Left ventricle myocardium inferior (tissue), 1 donor: ENCODE data around the gene HLCS. TPM values are rescaled to one million over a fixed set of nuclear protein-coding genes. Genes with fewer than 3 reads are reported as not detected.
A peak's percentile ranks its signal among the peaks of the same experiment; 100 is the strongest.

Source experiments
- DNase-seq: peaks from one replicate; pipeline ENCODE4 v3.0.0-alpha.2; 2020
- H3K27ac ChIP-seq: fragments of 200-600 bp; replicated peaks from 2 replicates; pipeline ENCODE4 v1.8.0; 2021
- H3K27me3 ChIP-seq: fragments of 200-600 bp; 2 replicates; pipeline ENCODE4 v1.8.0; 2021; ENCODE audit warnings: low read depth
- H3K36me3 ChIP-seq: fragments of 200-600 bp; 2 replicates; pipeline ENCODE4 v1.8.0; 2021
- H3K4me1 ChIP-seq: fragments of 200-600 bp; 2 replicates; pipeline ENCODE4 v1.8.0; 2021
- H3K4me3 ChIP-seq: fragments of 200-600 bp; 2 replicates; pipeline ENCODE4 v1.8.0; 2021; ENCODE audit warnings: mild to moderate bottlenecking, moderate library complexity
- H3K9me3 ChIP-seq: fragments of 200-600 bp; replicated peaks from 2 replicates; pipeline ENCODE4 v1.8.0; 2021
- CTCF ChIP-seq: fragments of 200-600 bp; IDR thresholded peaks from 2 replicates; pipeline ENCODE4 v1.8.0; 2021; ENCODE audit warnings: antibody characterized with exemption, mild to moderate bottlenecking, borderline replicate concordance
- intact Hi-C: fragments of 100-400 bp; cut with micrococcal nuclease; formaldehyde crosslinking; loops from one replicate; pipeline ENCODE4 v1.11.0; 2022
- total RNA-seq: library from RNA; stranded (reverse); fragmentation: NEBNext Ultra II Directional; extraction: Animal tissue kit (Norgen Biotek cat#: 25700); gene quantifications from one replicate; pipeline ENCODE4 v1.2.1, GENCODE V29; 2021
- donor health status: DM: no; HTN: yes; CAD: no; lungs with severe emphysema.

The HLCS gene
- total RNA-seq, 1 donor from 2014 or later, result 5.3 TPM

- H3K36me3 ChIP-seq, result peaks cover 7% of the 10 kb centered on the region
- H3K27ac ChIP-seq, result no peak overlapping the region
- H3K4me1 ChIP-seq, result peaks cover under 1% of the 10 kb centered on the region
- no peak overlapping the region for H3K4me3 ChIP-seq
- H3K27me3 ChIP-seq, result no peaks in the 10 kb centered on the region
- no peaks in the 10 kb centered on the region for H3K9me3 ChIP-seq
- intact Hi-C loops, result no loop called here
- TF ChIP-seq CTCF, result no peak
- no peak for DNase-seq
Observed at GRCh38 chr21:36756527-36756926, 209.9 kb downstream of the HLCS start.

GRCh38 chr21:36754241-36754898 lies 212.1 kb downstream of the HLCS start:
- Histone ChIP-seq H3K9me3 (no peaks in the 10 kb centered on the region), H3K36me3 (peaks cover 7% of the 10 kb centered on the region), H3K4me1 (peaks cover 4% of the 10 kb centered on the region), H3K27ac (peak overlapping the region; percentile 51), H3K4me3 (peak overlapping the region; percentile 29), H3K27me3 (no peaks in the 10 kb centered on the region)
- no peak for TF ChIP-seq CTCF
- intact Hi-C loops, result no loop called here
- DNase-seq, result no peak

- Histone ChIP-seq H3K36me3 (no peaks in the 10 kb centered on the region), H3K9me3 (no peaks in the 10 kb centered on the region), H3K27me3 (peaks cover 4% of the 10 kb centered on the region), H3K4me3 (peak overlapping the region; percentile 29), H3K4me1 (peaks cover 4% of the 10 kb centered on the region), H3K27ac (peak overlapping the region; percentile 51)
- intact Hi-C loops, result no loop called here
- DNase-seq, result no peak
- no peak for TF ChIP-seq CTCF
Observed at GRCh38 chr21:36753556-36753955, 212.9 kb downstream of the HLCS start.

- intact Hi-C loops, result no loop called here
- Histone ChIP-seq H3K36me3 (no peaks in the 10 kb centered on the region), H3K4me3 (peak overlapping the region; percentile 25), H3K9me3 (no peaks in the 10 kb centered on the region), H3K27ac (peak overlapping the region; percentile 41), H3K27me3 (peaks cover 17% of the 10 kb centered on the region), H3K4me1 (peaks cover 15% of the 10 kb centered on the region)
- TF ChIP-seq CTCF, result no peak
- no peak for DNase-seq
Observed at GRCh38 chr21:36751383-36751782, 215.1 kb downstream of the HLCS start.

GRCh38 chr21:36750576-36750959 lies 215.9 kb downstream of the HLCS start:
- Histone ChIP-seq H3K27me3 (peaks cover 25% of the 10 kb centered on the region), H3K9me3 (no peaks in the 10 kb centered on the region), H3K4me1 (peaks cover 15% of the 10 kb centered on the region), H3K36me3 (no peaks in the 10 kb centered on the region), H3K4me3 (no peak overlapping the region), H3K27ac (no peak overlapping the region)
- intact Hi-C loops, result no loop called here
- no peak for TF ChIP-seq CTCF
- no peak for DNase-seq
